ENCODE measurements around the gene CBLIF.

Gene CBLIF

GRCh38 chr11:59807047-59807610 is 38.2 kb downstream of the CBLIF start:
- TF ChIP-seq, protein P1, sequence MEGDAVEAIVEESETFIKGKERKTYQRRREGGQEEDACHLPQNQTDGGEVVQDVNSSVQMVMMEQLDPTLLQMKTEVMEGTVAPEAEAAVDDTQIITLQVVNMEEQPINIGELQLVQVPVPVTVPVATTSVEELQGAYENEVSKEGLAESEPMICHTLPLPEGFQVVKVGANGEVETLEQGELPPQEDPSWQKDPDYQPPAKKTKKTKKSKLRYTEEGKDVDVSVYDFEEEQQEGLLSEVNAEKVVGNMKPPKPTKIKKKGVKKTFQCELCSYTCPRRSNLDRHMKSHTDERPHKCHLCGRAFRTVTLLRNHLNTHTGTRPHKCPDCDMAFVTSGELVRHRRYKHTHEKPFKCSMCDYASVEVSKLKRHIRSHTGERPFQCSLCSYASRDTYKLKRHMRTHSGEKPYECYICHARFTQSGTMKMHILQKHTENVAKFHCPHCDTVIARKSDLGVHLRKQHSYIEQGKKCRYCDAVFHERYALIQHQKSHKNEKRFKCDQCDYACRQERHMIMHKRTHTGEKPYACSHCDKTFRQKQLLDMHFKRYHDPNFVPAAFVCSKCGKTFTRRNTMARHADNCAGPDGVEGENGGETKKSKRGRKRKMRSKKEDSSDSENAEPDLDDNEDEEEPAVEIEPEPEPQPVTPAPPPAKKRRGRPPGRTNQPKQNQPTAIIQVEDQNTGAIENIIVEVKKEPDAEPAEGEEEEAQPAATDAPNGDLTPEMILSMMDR (IDR thresholded peaks at IDR 0.05; ENCODE audit: low read depth, low read length), result no peak
- TF ChIP-seq MYC (IDR thresholded peaks at IDR 0.05; ENCODE audit: low read depth, low read length), result no peak
- no peak for TF ChIP-seq POLR2A (IDR thresholded peaks at IDR 0.05; ENCODE audit: extremely low read depth, insufficient read length)
- TF ChIP-seq MAX (IDR thresholded peaks at IDR 0.05; ENCODE audit: low read depth, low read length), result no peak
- no peak overlapping the region for H3K4me3 ChIP-seq (ENCODE audit: low read depth, low read length)
- no peak for DNase-seq (ENCODE audit: low read depth)

GRCh38 chr11:59804061-59804460 is 41.2 kb downstream of the CBLIF start:
- no peak for DNase-seq (ENCODE audit: low read depth)
- no peak overlapping the region for H3K4me3 ChIP-seq (ENCODE audit: low read depth, low read length)
- TF ChIP-seq MAX (IDR thresholded peaks at IDR 0.05; ENCODE audit: low read depth, low read length), result no peak
- TF ChIP-seq MYC (IDR thresholded peaks at IDR 0.05; ENCODE audit: low read depth, low read length), result no peak
- no peak for TF ChIP-seq POLR2A (IDR thresholded peaks at IDR 0.05; ENCODE audit: extremely low read depth, insufficient read length)
- TF ChIP-seq, protein P1 (IDR thresholded peaks at IDR 0.05; ENCODE audit: low read depth, low read length), result no peak

GRCh38 chr11:59802639-59803176 is 42.6 kb downstream of the CBLIF start:
- H3K4me3 ChIP-seq (ENCODE audit: low read depth, low read length), result no peak overlapping the region
- TF ChIP-seq, protein P1 (IDR thresholded peaks at IDR 0.05; ENCODE audit: low read depth, low read length), result peak; percentile 35
- no peak for TF ChIP-seq POLR2A (IDR thresholded peaks at IDR 0.05; ENCODE audit: extremely low read depth, insufficient read length)
- peak; percentile 69 for TF ChIP-seq MYC (IDR thresholded peaks at IDR 0.05; ENCODE audit: low read depth, low read length)
- TF ChIP-seq MAX (IDR thresholded peaks at IDR 0.05; ENCODE audit: low read depth, low read length), result peak; percentile 95
- peak; percentile 68 for DNase-seq (ENCODE audit: low read depth)

GRCh38 chr11:59801981-59802638 is 43.2 kb downstream of the CBLIF start:
- TF ChIP-seq, protein P1 (IDR thresholded peaks at IDR 0.05; ENCODE audit: low read depth, low read length), result no peak
- TF ChIP-seq MAX (IDR thresholded peaks at IDR 0.05; ENCODE audit: low read depth, low read length), result no peak
- no peak for TF ChIP-seq MYC (IDR thresholded peaks at IDR 0.05; ENCODE audit: low read depth, low read length)
- no peak for TF ChIP-seq POLR2A (IDR thresholded peaks at IDR 0.05; ENCODE audit: extremely low read depth, insufficient read length)
- DNase-seq (ENCODE audit: low read depth), result no peak
- H3K4me3 ChIP-seq (ENCODE audit: low read depth, low read length), result no peak overlapping the region

DNA sequence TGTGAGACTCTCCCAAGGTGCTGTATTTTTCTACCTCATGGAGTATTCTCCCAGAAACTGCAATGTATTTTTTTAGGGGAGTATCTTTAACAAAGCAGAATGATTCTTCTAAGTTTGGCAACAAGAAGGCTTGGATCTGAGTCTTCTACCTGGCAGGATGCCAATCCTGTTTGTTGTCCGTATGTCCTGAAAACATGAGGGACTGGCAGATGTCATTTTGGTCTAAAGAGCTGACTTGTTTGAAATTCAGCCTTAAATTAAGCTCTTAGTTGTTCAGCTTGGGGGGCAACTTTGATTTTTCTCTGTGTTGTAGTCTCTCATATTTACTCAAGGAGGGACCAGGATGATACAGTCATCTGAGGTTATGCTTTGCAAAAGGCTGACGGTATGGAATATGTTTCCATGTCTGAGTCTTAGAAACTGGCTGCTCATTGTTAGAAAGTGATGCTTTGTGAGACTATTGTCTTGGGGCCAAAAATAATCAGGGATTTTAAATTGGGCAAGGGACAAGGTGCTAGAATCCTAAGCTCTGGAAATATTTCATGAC is 44.1 kb downstream of the CBLIF start:
- H3K4me3 ChIP-seq (ENCODE audit: low read depth, low read length), result no peak overlapping the region
- no peak for DNase-seq (ENCODE audit: low read depth)
- TF ChIP-seq MYC (IDR thresholded peaks at IDR 0.05; ENCODE audit: low read depth, low read length) (no peak), POLR2A (IDR thresholded peaks at IDR 0.05; ENCODE audit: extremely low read depth, insufficient read length) (no peak), MAX (IDR thresholded peaks at IDR 0.05; ENCODE audit: low read depth, low read length) (no peak)
- TF ChIP-seq, protein P1 (IDR thresholded peaks at IDR 0.05; ENCODE audit: low read depth, low read length), result no peak
